ENCODE measurements around the gene ATP6AP2. TPM values are rescaled to one million over a fixed set of nuclear protein-coding genes. Genes with fewer than 3 reads are reported as not detected.

The ATP6AP2 gene
- total and polyA plus RNA-seq, 2 of the 13 experiments (the other 11 are each of a cell fraction or from before 2014, with no cell fraction given), result 55.6 to 108 TPM

DNA sequence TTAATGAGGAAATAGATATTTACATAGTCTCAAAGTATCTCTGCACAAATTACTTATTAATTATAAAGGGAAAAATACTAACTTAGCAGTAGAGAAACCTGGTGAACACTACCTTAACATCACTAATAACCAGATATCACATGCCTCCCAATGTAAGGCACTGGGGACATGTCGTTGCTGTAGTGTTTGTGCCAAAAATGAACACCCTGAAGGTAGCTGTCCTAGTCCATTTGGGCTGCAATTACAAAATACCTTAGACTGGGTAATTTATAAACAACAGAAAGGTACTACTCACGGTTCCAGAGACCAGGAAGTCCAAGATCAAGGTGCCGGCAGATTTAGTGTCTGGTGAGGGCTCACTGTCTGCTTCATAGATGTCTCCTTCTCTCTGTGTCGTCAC is 31.7 kb downstream of the ATP6AP2 start:
- WGBS (ENCODE audit: low lambda C conversion rate), result 17% methylated on average over 4 of the region's 4 CpGs
- in situ Hi-C loops (cut with HindIII; ENCODE audit: extremely low pct_ligation_motif_present, low pct_unique_long_range_greater_than_20kb), result no loop called here
- intact Hi-C loops (cut with micrococcal nuclease; ENCODE audit: unreplicated experiment), result no loop called here
- Histone ChIP-seq H3K27me3 (ENCODE audit: control insufficient read depth in 1 of 2, insufficient read depth in 2 of 2, low read length in 2 of 2) (no peaks in the 10 kb centered on the region), H3K9ac (ENCODE audit: insufficient read depth, low read depth, low read length) (no peak overlapping the region), H3K79me2 (ENCODE audit: insufficient read depth, low read length) (no peaks in the 10 kb centered on the region), H3K4me1 (ENCODE audit: insufficient read depth, low read length) (peaks cover 23% of the 10 kb centered on the region), H2AFZ (ENCODE audit: low read length) (no peak overlapping the region), H3K27ac (ENCODE audit: extremely low read length, insufficient read depth, low read length) (no peak overlapping the region), H3K4me2 (ENCODE audit: low read depth, low read length) (no peak overlapping the region), H3K4me3 (replicated peaks in 1 of 3; ENCODE audit: insufficient read depth in 1 of 3, low read depth in 2 of 3, low read length in 3 of 3) (no peak overlapping the region), H3K36me3 (replicated peaks in 1 of 2; ENCODE audit: control insufficient read depth in 1 of 2, insufficient read depth in 2 of 2, low read length in 2 of 2) (no peaks in the 10 kb centered on the region), H4K20me1 (ENCODE audit: insufficient read depth, low read length) (no peaks in the 10 kb centered on the region), H3K9me3 (ENCODE audit: low read length) (no peaks in the 10 kb centered on the region)
- POLR2A ChIA-PET, result no interaction called here
- DNase-seq (ENCODE audit: low spot score) (no peak), FAIRE-seq (no peak), ATAC-seq (no peak)
- CTCF ChIA-PET (ENCODE audit: low intra/inter-chr PET ratio, low total read pairs), result no interaction called here
- no TSS peak for BruUV-seq (replicated peaks)
- TF ChIP-seq, protein P1, sequence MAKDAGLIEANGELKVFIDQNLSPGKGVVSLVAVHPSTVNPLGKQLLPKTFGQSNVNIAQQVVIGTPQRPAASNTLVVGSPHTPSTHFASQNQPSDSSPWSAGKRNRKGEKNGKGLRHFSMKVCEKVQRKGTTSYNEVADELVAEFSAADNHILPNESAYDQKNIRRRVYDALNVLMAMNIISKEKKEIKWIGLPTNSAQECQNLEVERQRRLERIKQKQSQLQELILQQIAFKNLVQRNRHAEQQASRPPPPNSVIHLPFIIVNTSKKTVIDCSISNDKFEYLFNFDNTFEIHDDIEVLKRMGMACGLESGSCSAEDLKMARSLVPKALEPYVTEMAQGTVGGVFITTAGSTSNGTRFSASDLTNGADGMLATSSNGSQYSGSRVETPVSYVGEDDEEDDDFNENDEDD (CRISPR knock-in tag; IDR thresholded peaks at IDR 0.05; ENCODE audit: borderline replicate concordance), result no peak
- TF ChIP-seq, protein P2, sequence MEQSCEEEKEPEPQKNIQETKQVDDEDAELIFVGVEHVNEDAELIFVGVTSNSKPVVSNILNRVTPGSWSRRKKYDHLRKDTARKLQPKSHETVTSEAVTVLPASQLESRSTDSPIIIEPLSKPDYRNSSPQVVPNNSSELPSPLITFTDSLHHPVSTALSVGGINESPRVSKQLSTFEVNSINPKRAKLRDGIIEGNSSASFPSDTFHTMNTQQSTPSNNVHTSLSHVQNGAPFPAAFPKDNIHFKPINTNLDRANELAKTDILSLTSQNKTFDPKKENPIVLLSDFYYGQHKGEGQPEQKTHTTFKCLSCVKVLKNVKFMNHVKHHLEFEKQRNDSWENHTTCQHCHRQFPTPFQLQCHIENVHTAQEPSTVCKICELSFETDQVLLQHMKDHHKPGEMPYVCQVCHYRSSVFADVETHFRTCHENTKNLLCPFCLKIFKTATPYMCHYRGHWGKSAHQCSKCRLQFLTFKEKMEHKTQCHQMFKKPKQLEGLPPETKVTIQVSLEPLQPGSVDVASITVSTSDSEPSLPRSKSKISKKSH (CRISPR knock-in tag; IDR thresholded peaks at IDR 0.05; ENCODE audit: borderline replicate concordance), result no peak
- TF ChIP-seq, protein P3, sequence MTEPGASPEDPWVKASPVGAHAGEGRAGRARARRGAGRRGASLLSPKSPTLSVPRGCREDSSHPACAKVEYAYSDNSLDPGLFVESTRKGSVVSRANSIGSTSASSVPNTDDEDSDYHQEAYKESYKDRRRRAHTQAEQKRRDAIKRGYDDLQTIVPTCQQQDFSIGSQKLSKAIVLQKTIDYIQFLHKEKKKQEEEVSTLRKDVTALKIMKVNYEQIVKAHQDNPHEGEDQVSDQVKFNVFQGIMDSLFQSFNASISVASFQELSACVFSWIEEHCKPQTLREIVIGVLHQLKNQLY (CRISPR knock-in tag; IDR thresholded peaks at IDR 0.05), result no peak
- TF ChIP-seq, protein P4, sequence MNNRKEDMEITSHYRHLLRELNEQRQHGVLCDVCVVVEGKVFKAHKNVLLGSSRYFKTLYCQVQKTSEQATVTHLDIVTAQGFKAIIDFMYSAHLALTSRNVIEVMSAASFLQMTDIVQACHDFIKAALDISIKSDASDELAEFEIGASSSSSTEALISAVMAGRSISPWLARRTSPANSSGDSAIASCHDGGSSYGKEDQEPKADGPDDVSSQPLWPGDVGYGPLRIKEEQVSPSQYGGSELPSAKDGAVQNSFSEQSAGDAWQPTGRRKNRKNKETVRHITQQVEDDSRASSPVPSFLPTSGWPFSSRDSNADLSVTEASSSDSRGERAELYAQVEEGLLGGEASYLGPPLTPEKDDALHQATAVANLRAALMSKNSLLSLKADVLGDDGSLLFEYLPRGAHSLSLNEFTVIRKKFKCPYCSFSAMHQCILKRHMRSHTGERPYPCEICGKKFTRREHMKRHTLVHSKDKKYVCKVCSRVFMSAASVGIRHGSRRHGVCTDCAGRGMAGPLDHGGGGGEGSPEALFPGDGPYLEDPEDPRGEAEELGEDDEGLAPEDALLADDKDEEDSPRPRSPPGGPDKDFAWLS (CRISPR knock-in tag; IDR thresholded peaks at IDR 0.05; ENCODE audit: borderline replicate concordance), result no peak
- TF ChIP-seq PHF8 (CRISPR knock-in tag; IDR thresholded peaks at IDR 0.05) (no peak), MBNL3 (CRISPR knock-in tag; conservative IDR thresholded peaks at IDR 0.05) (no peak), GPN1 (CRISPR knock-in tag; IDR thresholded peaks at IDR 0.05; ENCODE audit: borderline replicate concordance) (no peak), HDAC6 (IDR thresholded peaks at IDR 0.05; ENCODE audit: low read depth, low read length) (no peak)
- TF ChIP-seq, protein P5, sequence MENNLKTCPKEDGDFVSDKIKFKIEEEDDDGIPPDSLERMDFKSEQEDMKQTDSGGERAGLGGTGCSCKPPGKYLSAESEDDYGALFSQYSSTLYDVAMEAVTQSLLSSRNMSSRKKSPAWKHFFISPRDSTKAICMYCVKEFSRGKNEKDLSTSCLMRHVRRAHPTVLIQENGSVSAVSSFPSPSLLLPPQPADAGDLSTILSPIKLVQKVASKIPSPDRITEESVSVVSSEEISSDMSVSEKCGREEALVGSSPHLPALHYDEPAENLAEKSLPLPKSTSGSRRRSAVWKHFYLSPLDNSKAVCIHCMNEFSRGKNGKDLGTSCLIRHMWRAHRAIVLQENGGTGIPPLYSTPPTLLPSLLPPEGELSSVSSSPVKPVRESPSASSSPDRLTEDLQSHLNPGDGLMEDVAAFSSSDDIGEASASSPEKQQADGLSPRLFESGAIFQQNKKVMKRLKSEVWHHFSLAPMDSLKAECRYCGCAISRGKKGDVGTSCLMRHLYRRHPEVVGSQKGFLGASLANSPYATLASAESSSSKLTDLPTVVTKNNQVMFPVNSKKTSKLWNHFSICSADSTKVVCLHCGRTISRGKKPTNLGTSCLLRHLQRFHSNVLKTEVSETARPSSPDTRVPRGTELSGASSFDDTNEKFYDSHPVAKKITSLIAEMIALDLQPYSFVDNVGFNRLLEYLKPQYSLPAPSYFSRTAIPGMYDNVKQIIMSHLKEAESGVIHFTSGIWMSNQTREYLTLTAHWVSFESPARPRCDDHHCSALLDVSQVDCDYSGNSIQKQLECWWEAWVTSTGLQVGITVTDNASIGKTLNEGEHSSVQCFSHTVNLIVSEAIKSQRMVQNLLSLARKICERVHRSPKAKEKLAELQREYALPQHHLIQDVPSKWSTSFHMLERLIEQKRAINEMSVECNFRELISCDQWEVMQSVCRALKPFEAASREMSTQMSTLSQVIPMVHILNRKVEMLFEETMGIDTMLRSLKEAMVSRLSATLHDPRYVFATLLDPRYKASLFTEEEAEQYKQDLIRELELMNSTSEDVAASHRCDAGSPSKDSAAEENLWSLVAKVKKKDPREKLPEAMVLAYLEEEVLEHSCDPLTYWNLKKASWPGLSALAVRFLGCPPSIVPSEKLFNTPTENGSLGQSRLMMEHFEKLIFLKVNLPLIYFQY (CRISPR knock-in tag; IDR thresholded peaks at IDR 0.05; ENCODE audit: borderline replicate concordance), result no peak
- TF ChIP-seq, protein P6, sequence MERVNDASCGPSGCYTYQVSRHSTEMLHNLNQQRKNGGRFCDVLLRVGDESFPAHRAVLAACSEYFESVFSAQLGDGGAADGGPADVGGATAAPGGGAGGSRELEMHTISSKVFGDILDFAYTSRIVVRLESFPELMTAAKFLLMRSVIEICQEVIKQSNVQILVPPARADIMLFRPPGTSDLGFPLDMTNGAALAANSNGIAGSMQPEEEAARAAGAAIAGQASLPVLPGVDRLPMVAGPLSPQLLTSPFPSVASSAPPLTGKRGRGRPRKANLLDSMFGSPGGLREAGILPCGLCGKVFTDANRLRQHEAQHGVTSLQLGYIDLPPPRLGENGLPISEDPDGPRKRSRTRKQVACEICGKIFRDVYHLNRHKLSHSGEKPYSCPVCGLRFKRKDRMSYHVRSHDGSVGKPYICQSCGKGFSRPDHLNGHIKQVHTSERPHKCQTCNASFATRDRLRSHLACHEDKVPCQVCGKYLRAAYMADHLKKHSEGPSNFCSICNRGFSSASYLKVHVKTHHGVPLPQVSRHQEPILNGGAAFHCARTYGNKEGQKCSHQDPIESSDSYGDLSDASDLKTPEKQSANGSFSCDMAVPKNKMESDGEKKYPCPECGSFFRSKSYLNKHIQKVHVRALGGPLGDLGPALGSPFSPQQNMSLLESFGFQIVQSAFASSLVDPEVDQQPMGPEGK (CRISPR knock-in tag; IDR thresholded peaks at IDR 0.05), result no peak
- TF ChIP-seq, protein P7, sequence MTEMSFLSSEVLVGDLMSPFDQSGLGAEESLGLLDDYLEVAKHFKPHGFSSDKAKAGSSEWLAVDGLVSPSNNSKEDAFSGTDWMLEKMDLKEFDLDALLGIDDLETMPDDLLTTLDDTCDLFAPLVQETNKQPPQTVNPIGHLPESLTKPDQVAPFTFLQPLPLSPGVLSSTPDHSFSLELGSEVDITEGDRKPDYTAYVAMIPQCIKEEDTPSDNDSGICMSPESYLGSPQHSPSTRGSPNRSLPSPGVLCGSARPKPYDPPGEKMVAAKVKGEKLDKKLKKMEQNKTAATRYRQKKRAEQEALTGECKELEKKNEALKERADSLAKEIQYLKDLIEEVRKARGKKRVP (CRISPR knock-in tag; IDR thresholded peaks at IDR 0.05), result no peak
